GM21381 (cell line): Measurements from ENCODE around the gene P3H1.
"Not testable (repeated sequence)": the region's sequence is repeated elsewhere in the genome, so short reads cannot be mapped to it uniquely, and the experiment has no call there.

Experiments used
- ATAC-seq: cut with Tn5 transposase; IDR thresholded peaks from one replicate; pipeline ENCODE4 v1.9.1; 2021; ENCODE audit warnings: mild to moderate bottlenecking, moderate library complexity; ENCODE audit not compliant: unreplicated experiment

The P3H1 gene

GRCh38 chr1:42766741-42767509 is at the start of gene P3H1, which contains the start of gene C1orf50:
Gene P3H1 (minus strand): TSS chr1:42767028. CDS start chr1:42766971, 57 bp downstream.
Gene C1orf50 (plus strand): TSS chr1:42767249. CDS start chr1:42767312, 63 bp downstream.
- peak; percentile 87 for ATAC-seq

GRCh38 chr1:42815941-42816584 is 49.2 kb upstream of the P3H1 start:
- no peak for ATAC-seq

GRCh38 chr1:42814815-42815214 is 48.0 kb upstream of the P3H1 start:
- ATAC-seq = not testable (repeated sequence)

GRCh38 chr1:42807056-42807668 is 40.3 kb upstream of the P3H1 start:
- no peak for ATAC-seq

GRCh38 chr1:42806593-42806992 is 39.8 kb upstream of the P3H1 start:
- no peak for ATAC-seq

GRCh38 chr1:42806171-42806570 is 39.3 kb upstream of the P3H1 start:
- no peak for ATAC-seq

- ATAC-seq = no peak
Observed at GRCh38 chr1:42801832-42802473, 35.1 kb upstream of the P3H1 start.

GRCh38 chr1:42797979-42798378 is 31.2 kb upstream of the P3H1 start:
- no peak for ATAC-seq

GRCh38 chr1:42797414-42797813 is 30.6 kb upstream of the P3H1 start:
- ATAC-seq = no peak

- no peak for ATAC-seq
Observed at GRCh38 chr1:42793824-42794223, 27.0 kb upstream of the P3H1 start.

- no peak for ATAC-seq
Observed at GRCh38 chr1:42788021-42788420, 21.2 kb upstream of the P3H1 start.

GRCh38 chr1:42786097-42786496 is 19.3 kb upstream of the P3H1 start:
- ATAC-seq = no peak

- ATAC-seq = no peak
Observed at GRCh38 chr1:42784946-42785693, 18.3 kb upstream of the P3H1 start, which contains the start of gene TMEM269. Gene TMEM269 (plus strand): TSS chr1:42784991. CDS start chr1:42789894, 4,903 bp downstream.

GRCh38 chr1:42784547-42784945 is 17.7 kb upstream of the P3H1 start:
- ATAC-seq = no peak

GRCh38 chr1:42783092-42783491 is 16.3 kb upstream of the P3H1 start:
- no peak for ATAC-seq

GRCh38 chr1:42780176-42780575 is 13.3 kb upstream of the P3H1 start:
- no peak for ATAC-seq

- ATAC-seq = no peak
Observed at GRCh38 chr1:42779725-42780124, 12.9 kb upstream of the P3H1 start.

GRCh38 chr1:42777852-42778251 is 11.0 kb upstream of the P3H1 start:
- ATAC-seq = no peak

GRCh38 chr1:42776502-42776901 is 9.7 kb upstream of the P3H1 start:
- ATAC-seq = no peak

- ATAC-seq = no peak
Observed at GRCh38 chr1:42774928-42775526, 8.2 kb upstream of the P3H1 start.
